HepG2 (cell line): ENCODE measurements around the gene TM4SF20. TPM values are rescaled to one million over a fixed set of nuclear protein-coding genes. Genes with fewer than 3 reads are reported as not detected.

Source experiments
- AHDC1 ChIP-seq: sonication (generic); formaldehyde crosslinking; IDR thresholded peaks from 2 replicates; pipeline ENCODE4 v1.5.1; 2020; ENCODE audit warnings: mild to moderate bottlenecking, missing genetic modification reagents, borderline replicate concordance
- CEBPG ChIP-seq: IDR thresholded peaks from 2 replicates; pipeline ENCODE4 v1.6.1; 2016
- E2F1 ChIP-seq: sonication (generic); formaldehyde crosslinking; IDR thresholded peaks from 2 replicates; pipeline ENCODE4 v1.5.0; 2020; ENCODE audit warnings: missing genetic modification reagents
- EP300 ChIP-seq, 3 experiments: sonication (generic) in 1 of 3; formaldehyde crosslinking in 1 of 3; IDR thresholded peaks; 2 replicates each; pipeline versions ENCODE4 v1.5.1 to v1.6.1; 2011 to 2020; ENCODE audit warnings: low read depth in 2 of 3, low read length in 2 of 3, borderline replicate concordance in 1 of 3, improper control_type of control experiment in 1 of 3, mild to moderate bottlenecking in 1 of 3, missing genetic modification reagents in 1 of 3, moderate library complexity in 1 of 3
- FUBP1 ChIP-seq: sonication (generic); formaldehyde crosslinking; IDR thresholded peaks from 2 replicates; pipeline ENCODE4 v1.5.1; 2020; ENCODE audit warnings: missing genetic modification reagents, mild to moderate bottlenecking, borderline replicate concordance
- NCOA2 ChIP-seq: sonication (generic); formaldehyde crosslinking; IDR thresholded peaks from 2 replicates; pipeline ENCODE4 v1.8.0; 2022; ENCODE audit warnings: inconsistent platforms
- PATZ1 ChIP-seq: sonication (generic); formaldehyde crosslinking; IDR thresholded peaks from 2 replicates; pipeline ENCODE4 v1.4.0; 2020; ENCODE audit warnings: missing genetic modification reagents
- PLRG1 ChIP-seq: fragments of 450-650 bp; conservative IDR thresholded peaks from 2 replicates; pipeline ENCODE4 v1.6.1; 2016
- SKI ChIP-seq: fragments of 450-650 bp; IDR thresholded peaks from one replicate; pipeline ENCODE4 v1.6.1; 2018; ENCODE audit warnings: mild to moderate bottlenecking; ENCODE audit not compliant: partially characterized antibody
- TCF7 ChIP-seq: sonication (generic); IDR thresholded peaks from 2 replicates; pipeline ENCODE4 v1.6.1; 2016; ENCODE audit warnings: antibody characterized with exemption, low read depth
- ZNF552 ChIP-seq: sonication (generic); formaldehyde crosslinking; IDR thresholded peaks from 2 replicates; pipeline ENCODE4 v1.9.0; 2022; ENCODE audit warnings: missing genetic modification reagents, mild to moderate bottlenecking, borderline replicate concordance
- polyA plus RNA-seq, 8 experiments: library from polyadenylated mRNA; depleted of rRNA in 3 of 8; stranded (reverse) in 7 of 8; unstranded in 1 of 8; fragments of >200 nt; fragmentation: Illumina TruSeq in 4 of 8; extraction: Trizol in 4 of 8; gene quantifications; 2 replicates each; pipeline versions ENCODE4 v1.2.1 to v1.2.3, GENCODE V29; 2011 to 2016; ENCODE audit warnings: low read depth in 4 of 8, missing spikeins in 1 of 8, mixed read lengths in 1 of 8; ENCODE audit not compliant: insufficient read depth in 1 of 8
- total RNA-seq, 5 experiments: library from RNA; depleted of rRNA; stranded (reverse); fragments of >200 nt; fragmentation: Illumina TruSeq; extraction: Trizol; gene quantifications; 2 replicates each; pipeline ENCODE4 v1.2.3, GENCODE V29; 2016; ENCODE audit warnings: low read depth in 1 of 5
- TF ChIP-seq, protein P1 (sequence below): IDR thresholded peaks from 2 replicates; pipeline ENCODE4 v1.6.1; 2016; ENCODE audit warnings: missing compliant biosample characterization, missing genetic modification reagents, borderline replicate concordance

Gene TM4SF20
- total and polyA plus RNA-seq, 2 of the 13 experiments (the other 11 are each of a cell fraction or from before 2014, with no cell fraction given), result not detected

- TF ChIP-seq PATZ1 (CRISPR knock-in tag) (peak; percentile 30; the same call in 1 of the 2 replicates), EP300 (IDR thresholded peaks at IDR 0.05; ENCODE audit: low read depth in 2 of 2, low read length in 2 of 2) (peak; percentile 57 to 77; a peak in 2 of 4 replicates), EP300 (CRISPR knock-in tag; IDR thresholded peaks at IDR 0.05; ENCODE audit: borderline replicate concordance) (peak; percentile 67; the same call in 1 of the 2 replicates), SKI (no peak), AHDC1 (CRISPR knock-in tag) (0 out of 2 replicates have a peak, but pooled peaks have one; percentile 30), TCF7 (peak; percentile 80), NCOA2 (CRISPR knock-in tag) (peak; percentile 66), FUBP1 (CRISPR knock-in tag) (no peak), PLRG1 (no peak), E2F1 (no peak), CEBPG (CRISPR knock-in tag) (peak; percentile 80), ZNF552 (CRISPR knock-in tag) (no peak)
- TF ChIP-seq, protein P1, sequence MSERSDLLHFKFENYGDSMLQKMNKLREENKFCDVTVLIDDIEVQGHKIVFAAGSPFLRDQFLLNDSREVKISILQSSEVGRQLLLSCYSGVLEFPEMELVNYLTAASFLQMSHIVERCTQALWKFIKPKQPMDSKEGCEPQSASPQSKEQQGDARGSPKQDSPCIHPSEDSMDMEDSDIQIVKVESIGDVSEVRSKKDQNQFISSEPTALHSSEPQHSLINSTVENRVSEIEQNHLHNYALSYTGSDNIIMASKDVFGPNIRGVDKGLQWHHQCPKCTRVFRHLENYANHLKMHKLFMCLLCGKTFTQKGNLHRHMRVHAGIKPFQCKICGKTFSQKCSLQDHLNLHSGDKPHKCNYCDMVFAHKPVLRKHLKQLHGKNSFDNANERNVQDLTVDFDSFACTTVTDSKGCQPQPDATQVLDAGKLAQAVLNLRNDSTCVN, result no peak
Observed at GRCh38 chr2:227428731-227429285, 49.7 kb upstream of the TM4SF20 start (continued).
